GM10847 (cell line): ENCODE results near the gene MPDZ.

Experiments used
- POLR2A ChIP-seq: IDR thresholded peaks from 2 replicates; pipeline ENCODE4 v1.6.1; 2011; ENCODE audit not compliant: insufficient read length; ENCODE audit errors: extremely low read depth

Gene MPDZ

DNA sequence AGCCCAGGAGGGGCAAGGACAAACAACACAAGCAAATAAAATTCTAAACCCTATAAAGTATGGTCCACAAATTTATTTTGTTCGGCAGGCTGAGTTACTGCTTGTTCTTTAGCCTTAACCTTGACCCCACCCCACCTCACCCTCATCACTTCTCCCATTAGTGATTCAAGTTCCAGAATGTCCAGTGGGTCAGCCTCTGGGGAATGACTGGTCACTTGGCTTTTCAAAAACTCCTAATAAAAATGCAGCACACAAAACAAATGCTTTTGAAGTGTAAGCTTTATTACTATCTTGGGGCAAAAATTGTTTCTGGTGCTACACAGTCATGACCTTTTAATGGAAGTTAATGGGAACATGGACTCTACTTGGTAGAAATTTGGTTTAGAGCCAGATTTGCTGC, 142.1 kb downstream of the MPDZ start:
- TF ChIP-seq POLR2A: no peak

DNA sequence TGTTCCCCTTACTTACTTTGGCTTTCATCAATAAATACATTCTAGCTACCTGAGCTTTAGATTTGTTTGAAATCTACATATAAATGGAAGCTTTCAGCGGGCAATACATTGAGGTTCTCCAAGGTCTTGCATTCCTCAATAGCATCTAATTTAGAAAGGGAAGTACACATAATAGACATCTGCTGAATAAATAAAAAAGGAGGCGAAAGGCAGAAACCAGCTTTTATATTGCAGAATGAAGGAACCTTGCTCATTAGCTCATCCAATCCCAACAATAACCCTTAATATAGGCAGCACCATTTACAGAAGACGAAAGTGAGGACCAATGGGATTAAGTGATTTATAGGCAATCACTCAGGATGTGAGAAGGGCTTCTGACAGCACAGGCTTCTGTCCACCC, 147.5 kb downstream of the MPDZ start:
- no peak for TF ChIP-seq POLR2A

DNA sequence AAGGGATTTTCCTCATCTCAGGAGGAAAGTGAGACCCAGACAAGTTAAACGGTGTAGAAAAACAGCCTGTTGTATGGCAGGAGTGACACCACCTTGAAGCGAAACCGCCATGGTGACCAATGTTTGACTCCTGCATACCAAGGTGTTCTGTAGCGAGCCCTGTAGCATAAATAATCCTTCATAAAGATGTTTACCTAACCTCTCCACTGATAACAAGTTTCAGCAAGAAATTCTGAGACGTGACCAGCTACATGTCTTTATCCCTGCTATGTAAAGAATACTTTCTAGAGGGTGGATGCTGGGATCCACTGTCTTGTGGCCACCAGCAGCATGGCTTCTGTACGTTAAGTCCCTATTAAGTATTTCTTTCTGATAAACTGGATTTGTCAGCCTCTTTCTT, 148.1 kb downstream of the MPDZ start:
- no peak for TF ChIP-seq POLR2A

DNA sequence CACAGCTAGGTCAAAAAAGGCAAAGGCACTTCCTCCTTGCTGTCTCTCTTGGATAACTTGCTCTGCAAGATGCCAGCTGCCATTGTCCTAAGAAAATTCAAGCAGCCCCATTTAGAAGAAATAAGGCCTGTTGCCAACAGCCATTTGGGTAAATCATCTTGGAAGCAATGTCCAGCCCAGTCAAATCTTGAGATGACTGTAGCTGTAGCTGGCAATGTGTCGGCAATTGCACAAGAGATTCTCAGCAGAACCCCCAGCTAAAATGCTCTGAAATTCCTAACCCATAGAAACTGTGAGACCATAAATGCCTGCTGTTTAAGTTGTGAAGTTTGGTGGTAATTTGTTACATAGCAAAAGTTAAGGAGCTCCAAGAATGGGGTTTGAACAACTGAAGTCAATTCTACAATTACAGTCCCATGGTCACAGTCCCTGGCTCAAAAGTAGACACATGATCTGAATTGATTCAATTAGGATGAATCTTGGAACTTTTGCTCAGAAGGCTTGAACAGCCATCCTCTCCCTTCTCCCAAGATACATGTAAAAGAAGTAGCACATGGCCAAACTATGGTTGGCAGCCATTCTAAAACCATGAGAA, 151.1 kb downstream of the MPDZ start:
- no peak for TF ChIP-seq POLR2A

DNA sequence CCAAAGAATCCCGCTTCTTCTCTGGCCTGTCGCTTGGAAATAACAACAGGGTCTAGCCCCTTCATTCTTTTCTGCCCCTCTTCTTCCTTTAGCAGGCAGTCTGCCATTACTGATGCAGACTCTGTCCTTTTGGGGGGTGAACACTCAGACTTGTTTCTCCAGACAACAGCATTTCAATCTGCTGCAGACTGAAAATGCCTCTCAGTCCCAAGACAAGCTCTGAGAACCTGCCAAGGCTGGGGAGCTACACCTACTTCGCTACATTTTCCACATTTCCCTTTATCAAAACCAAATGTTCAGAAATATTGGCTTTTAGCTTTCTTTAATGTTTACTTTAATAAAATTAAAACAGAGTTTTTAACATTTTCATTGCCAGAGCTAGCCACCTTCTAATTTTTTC, 152.4 kb downstream of the MPDZ start:
- no peak for TF ChIP-seq POLR2A

DNA sequence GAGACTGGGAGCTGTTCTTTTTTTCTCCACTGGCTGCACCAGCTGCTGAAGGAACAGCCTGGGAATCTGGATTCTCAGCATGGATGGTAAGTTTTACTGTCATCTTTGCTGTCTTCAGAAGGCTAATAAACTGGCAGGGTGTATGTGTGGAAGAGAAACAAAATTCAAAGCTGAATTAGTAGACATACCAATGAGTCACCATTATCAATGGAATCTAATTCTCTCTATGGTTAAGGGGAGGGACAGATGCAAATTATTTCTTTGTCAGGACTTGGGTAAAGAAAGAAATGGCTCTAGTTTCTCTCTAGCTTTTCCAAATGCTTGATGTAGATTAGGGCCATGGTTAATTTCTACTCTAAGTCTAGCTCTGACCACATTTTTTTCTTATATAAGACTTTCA, 154.2 kb downstream of the MPDZ start:
- TF ChIP-seq POLR2A: no peak

DNA sequence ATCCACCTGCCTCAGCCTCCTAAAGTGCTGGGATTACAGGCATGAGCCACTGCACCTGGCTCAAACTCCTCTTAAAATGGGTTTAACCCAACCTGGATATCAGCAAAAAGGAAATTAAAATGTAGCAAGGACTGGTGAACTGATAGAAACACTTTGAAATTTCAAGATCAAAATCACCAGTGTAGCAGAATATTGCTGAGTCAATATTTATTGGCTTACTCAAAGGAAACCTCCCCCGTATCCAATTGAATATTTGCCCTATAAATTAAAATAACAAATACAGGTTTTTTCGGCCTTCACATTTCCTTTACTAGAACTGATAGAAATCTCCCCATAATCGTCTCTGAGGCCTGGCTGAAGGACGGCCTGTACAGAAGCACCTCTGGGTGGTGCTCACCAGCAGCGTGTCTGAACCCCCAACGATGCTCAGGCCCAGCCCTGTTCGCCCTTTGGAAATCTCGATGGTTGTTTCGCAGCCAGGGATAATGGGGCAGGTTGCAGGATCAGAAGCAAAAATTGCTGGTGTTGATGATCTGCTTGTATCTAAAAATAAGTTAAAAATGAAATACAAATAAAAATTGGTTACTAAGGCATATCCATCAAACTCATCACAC, 156.6 kb downstream of the MPDZ start:
- TF ChIP-seq POLR2A: no peak

DNA sequence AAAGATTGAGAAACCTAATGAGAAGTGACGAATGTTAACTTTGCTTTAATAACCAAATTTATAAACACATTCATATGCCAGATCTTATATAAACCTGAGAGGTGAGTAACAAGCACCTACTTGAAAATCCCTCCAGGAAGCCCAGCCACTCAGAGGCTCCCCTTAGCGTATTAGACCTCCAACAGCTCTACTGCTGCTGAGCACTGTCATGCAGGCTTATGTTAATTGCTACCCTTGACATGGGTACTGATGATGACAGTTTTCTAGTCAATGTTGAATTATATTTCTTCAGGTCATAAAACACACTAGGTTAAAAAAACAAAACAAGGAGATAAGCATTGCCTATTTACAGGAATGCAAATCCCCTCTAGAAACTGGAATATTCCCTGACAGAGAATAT, 161.2 kb downstream of the MPDZ start:
- no peak for TF ChIP-seq POLR2A

DNA sequence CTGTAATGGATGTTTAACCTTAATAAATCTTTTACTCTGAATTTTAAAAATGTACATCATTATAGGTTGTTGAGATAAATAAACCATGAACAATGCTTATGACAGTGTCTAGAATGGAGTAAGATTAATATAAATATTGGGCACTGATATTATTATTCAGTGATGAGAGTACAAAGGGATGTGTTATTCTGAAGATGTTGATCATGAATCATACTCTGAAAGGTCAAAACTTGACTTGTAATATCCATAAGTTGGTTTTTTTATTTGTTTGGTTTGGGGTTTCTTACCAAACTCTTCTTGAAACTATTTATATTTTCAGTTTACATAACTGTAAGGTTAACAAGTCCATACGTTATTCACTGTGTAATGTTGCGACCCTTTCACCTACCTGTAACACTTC, 163.2 kb downstream of the MPDZ start:
- TF ChIP-seq POLR2A: no peak

DNA sequence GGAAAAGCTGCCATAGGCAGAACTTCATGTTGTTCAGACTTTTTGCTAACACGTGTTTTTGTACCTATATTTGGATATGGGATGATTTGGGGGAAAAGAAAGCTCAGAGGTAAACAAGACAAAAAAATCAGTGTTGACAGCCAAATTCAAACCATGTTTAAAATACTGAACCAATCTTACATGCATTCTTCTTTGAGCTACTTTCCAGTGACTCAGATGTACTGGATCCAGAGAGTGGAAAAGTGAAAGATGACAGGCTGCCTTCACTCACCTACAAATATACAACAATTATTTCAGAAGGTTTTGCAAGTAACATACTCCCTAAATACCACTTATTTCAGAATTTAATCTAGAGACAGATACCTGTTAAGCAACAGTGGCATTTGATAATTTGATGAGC, 165.7 kb downstream of the MPDZ start:
- no peak for TF ChIP-seq POLR2A

DNA sequence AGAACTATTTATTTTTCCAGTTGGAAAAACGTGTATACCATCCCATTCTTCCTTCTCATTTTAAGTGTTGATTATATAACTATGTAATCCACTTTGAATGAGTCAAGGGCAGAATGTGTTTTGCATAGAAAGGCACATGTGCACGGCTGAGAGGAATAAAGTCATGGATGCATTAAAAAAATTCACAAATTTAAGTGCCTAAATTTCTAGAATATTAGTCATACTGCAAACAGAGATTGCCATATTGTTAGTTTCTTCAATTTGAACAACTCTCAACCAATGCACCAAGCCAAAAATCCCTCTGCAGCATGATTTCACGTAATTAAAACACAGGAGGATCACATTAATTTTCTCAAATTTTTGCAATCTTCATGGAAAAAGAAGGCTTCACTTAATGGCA, 166.3 kb downstream of the MPDZ start:
- TF ChIP-seq POLR2A: no peak

DNA sequence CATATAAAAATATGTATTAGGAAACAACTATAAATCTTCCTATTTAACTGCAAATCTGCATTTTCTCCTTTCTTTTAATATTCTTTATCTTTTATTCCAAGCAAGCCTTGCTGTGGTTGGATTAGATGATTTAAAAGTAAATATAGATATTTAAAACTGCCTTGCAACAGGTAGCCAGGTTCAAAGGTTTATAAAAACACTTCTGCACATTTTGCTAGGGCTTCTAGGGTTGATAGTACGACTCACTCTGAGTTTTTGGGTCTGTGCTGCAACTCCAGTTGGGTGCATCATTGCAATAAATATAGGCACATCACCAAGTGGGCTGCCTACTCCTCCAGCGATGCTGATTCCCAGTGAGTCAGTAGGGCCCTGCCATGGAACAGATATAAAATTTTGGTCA, 167.7 kb downstream of the MPDZ start:
- TF ChIP-seq POLR2A: no peak

DNA sequence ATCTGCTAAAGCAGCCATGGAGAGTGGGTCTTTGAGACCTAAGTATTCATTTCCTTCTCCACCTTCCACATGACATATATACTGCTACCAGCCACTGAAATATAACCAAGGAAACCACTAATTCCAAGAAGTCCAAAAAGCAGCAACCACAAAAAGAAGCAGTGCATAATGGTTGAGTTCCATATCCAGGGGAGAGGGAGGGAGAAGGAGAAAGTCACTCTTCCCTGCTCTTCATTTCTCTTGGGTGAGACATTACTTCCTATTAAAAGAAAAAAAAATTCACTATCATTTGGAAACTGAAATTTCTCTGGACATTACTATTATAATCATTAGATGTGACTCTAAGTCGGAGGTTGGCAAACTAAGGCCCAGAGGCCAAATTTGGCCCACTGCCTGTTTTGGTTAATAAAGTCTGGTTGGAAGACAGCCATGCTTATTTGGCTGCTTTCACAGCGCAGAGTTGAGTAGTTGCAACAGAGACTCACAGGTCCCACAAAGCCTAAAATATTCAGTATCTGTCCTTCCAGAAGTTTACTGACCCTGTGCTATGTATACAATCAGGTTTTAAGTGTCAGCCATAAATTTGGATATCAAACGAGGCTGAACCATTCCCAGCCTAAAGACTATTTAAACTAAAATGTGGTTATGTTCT, 168.6 kb downstream of the MPDZ start:
- TF ChIP-seq POLR2A: no peak

DNA sequence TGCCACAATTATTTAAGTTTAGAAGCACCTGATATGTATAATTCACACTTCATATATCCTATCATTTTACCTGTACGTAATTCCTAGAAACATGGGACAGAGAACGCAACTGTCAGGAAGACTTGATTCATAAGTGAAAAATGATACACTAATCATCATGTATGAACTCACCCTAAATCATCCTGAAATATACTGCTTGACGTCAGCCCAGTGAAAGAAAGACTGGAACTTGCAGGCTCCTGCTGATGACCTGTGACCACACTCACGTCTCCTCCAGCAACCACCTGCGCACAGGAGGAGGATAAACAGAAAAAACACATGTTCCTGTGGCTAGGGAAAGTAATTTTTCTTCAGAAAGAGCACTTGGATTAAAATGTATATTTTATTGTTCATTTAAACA, 169.7 kb downstream of the MPDZ start:
- TF ChIP-seq POLR2A: no peak

DNA sequence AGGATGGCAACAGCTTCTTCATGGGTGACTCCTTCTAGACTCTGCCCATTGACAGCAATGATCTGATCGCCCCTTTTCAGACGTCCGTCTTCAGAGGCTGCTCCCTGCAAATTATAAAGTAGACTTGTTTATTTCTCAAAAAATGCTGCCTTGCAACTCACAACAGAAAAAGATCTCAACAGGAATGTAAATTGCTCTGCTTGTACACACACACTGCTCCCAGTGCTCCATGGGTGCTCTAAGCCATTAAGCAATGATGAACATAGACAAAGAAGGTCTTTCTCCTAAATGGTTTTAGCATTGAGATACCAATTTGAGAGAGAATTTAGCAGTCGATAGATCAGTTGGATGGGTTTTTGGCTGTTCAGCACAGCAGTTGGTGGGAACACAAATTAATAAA, 172.5 kb downstream of the MPDZ start:
- no peak for TF ChIP-seq POLR2A

DNA sequence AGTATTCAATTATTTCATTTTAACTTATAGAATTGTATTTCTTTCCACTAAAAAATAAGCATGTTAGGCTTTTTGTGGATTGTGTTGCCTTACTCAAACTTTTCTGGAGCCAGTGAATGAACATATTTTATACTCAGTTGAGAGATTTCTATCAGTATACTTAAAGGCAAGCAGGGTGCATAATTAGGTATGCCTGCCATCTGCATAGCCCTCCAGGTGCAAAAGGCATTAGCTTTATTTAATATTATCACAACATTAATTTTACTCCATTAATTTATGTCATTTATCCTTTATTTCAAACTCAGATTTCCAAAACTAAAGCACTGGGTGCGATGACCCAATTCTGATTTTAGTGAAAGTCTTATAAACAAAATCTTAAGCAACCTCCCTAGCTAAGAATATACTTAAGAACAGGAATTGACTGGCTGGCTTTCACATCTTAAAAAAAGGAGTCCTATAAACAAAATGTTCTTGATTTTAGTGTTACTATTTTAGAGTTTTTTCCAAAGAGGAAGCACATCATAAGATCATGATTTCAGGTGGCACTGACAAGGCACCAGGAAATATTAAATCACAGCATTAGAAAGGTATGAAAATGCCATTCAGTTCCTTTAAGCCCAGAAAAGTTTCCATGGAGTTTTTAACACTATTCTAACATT, 178.4 kb downstream of the MPDZ start:
- TF ChIP-seq POLR2A: no peak
